ENCODE results near the gene CUX1.
"Not testable (repeated sequence)": the region's sequence is repeated elsewhere in the genome, so short reads cannot be mapped to it uniquely, and the experiment has no call there.

Gene CUX1

DNA sequence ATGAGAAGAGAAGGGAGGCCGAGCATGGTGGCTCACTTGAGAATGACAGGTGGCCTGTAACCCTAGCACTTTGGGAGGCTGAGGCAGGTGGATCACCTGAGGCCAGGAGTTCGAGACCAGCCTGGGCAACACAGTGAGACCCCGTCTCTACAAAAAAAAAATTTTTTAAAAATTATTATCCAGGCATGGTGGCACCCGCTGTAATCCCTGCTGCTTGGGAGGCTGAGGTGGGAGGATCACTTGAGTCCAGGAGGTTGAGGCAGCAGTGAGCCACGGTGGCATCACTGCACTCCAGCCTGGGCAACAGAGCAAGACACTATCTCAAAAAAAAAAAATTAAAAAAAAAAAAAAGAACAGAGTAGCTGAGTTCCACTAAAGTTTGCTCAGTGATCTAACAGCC lies 412.7 kb downstream of the CUX1 start:
- DNase-seq = not testable (repeated sequence)

DNA sequence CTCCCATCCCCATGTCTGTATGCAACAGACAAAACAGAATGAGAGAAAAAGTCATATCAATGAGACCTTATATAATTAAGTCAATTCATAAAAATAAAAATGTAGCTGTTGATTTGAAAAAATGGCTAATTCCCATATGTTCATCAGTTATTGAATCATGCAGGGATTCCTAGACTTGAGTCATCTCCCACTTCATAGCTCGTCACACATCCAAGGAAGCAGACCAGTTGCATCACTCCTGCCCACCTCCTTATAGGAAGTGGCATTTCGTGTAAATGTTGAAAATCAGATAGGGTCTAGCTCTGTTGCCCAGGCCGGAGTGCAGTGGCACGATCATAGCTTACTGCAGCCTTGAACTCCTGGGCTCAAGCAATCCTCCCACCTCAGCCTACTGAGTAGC lies 413.2 kb downstream of the CUX1 start:
- DNase-seq = no peak

DNA sequence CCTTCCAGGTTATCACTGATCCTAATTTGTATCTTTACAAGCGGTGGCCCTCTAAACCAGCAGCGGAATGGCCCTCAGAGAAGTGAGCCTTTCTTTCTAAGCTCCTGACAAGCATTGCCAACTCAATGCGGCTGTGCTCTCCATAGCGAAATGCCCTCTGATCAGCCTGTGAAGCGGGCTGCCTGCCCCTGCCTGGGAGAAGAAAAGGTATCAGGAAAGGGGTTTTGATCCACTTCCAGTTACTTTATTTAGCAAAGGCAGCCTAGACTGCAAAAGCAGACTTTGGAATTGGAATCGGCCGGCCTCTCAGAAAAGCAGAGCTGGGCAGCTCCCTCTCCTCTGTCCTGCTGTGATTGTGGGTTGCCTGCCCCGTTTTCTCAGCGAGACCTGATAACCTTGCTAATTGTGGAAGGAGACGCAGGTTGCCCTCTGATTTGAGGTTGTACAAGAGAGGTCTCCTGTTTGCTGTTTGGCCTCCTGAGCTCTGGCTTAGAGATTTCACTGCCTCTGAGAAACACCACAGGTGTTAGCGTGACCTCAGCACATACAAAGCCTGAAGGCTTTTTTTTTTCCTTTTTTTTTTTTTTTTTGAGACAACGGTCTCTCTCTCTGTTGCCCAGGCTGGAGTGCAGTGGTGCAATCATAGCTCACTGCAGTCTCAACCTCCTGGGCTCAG lies 415.3 kb downstream of the CUX1 start:
- no peak for DNase-seq

DNA sequence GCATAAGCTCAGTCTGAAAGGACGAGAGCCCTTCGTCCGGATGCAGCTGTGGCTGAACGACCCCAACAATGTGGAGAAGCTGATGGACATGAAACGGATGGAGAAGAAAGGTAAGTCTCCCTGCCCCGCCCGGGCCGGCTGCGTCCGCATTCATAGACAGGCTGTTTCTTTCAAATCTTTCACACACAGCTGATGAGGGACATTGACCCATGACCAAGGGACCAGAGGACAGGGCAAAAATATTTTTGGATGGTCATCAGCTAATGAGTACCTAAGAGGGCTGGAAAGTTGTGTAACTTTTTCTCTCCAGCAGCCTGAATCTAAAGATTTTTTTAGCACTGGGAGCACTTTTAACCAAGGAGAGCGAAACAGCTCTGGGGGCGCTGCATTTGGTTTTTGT lies 416.7 kb downstream of the CUX1 start:
- DNase-seq = no peak

DNA sequence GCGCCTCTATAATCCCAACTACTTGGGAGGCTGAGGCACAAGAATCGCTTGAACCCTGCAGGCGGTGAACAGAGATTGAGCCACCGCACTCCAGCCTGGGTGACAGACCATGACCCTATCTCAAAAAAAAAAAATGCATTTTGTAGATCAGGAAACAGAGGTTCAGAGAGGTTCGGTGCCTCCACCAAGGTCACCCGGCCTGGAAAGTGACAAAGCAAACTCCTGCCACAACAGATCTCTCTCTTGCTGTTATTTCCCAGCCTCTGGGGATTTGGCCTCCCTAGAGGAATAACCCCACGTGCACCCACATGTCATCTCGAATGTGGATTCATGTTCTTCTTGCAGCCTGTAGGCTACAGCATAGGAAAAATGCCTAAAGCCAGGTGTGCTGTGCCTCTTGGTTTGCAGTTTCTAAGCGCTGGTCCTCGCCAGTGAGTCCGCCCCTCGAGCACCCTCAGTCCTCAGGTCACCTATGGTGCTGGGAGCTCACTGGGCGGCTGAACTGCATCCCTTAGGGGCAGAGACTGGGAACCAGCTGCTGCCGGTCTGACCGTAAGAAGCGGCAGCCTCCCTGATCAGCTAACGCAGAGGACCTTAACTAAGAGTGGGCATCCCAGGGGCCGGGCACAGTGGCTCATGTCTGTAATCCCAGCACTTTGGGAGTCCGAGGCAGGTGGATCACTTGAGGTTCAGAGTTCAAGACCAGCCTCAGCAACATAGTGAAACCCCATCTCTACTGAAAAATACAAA lies 417.6 kb downstream of the CUX1 start:
- DNase-seq = no peak

DNA sequence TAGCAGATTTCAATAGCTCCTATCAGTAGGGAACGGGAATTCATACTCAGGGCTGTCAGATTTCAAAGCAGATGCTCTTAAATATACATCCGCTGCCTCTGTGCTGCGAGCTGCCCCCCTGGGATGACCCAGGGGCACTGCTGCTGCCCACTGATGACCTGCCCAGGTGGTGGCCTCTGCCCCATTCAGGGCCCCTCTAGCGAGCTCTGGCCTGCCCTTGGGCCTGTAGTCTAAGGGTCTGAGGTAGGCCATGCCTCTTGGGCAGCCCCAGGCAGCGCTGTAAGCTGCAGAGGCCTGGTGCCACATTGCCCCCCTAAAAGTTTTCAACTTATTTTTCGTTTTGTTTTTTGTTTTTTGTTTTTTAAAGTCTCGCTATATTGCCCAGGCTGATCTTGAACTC lies 418.7 kb downstream of the CUX1 start:
- no peak for DNase-seq

DNA sequence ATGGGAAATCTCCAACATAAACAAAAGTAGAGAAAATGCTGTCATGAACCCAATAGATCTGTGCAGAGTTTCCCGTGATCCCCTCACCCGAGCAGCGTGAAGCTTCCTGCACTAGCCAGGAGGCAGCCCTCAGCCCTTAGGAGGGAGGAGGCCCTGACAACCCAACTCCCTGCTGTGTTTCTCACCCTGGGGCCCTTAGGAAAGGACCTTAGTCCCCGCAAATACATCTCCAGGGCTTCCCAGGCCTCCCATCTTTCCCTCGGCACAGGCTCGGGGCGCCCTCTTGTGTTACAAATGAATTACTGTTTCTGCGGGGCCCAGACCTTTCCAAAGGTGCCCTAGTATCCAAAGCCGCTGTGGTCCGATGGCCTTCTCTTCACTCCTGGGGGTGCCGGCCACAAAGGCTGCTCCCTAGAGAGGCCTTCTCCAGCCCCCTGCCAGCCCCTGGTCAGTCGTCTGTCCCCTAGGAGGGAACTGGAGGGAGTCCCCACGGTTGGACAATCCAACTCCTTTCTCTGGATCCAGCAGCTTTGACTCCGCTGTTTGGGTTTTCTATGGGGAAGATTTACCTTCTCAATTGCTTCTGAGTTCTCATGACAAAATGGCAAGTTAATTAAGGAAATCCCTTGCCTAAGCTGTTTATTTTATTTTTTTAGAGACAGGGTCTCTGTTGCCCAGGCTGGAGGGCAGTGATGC lies 419.3 kb downstream of the CUX1 start:
- peak in 1 of 2 experiments; percentile 61 for DNase-seq

DNA sequence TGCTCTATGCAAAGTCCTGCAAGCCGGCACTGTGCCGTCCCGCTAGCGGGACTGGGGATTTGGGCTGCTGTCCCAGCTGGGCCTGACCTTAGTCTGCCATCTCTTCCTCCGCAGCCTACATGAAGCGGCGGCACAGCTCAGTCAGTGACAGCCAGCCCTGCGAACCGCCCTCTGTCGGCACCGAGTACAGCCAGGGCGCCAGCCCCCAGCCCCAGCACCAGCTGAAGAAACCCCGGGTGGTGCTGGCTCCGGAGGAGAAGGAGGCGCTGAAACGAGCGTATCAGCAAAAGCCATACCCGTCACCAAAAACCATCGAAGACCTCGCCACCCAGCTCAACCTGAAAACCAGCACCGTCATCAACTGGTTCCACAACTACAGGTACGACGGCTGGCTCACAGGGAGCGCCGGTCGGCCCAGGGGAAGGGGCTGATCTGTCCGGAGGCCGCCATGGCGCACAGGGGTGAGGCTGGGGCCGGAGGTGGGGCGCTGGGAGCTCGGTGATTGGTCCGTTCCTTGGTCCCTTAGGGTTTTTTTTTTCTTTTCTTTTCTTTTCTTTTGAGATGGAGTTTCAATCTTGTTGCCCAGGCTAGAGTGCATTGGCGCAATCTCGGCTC lies 421.9 kb downstream of the CUX1 start:
- no peak for DNase-seq

DNA sequence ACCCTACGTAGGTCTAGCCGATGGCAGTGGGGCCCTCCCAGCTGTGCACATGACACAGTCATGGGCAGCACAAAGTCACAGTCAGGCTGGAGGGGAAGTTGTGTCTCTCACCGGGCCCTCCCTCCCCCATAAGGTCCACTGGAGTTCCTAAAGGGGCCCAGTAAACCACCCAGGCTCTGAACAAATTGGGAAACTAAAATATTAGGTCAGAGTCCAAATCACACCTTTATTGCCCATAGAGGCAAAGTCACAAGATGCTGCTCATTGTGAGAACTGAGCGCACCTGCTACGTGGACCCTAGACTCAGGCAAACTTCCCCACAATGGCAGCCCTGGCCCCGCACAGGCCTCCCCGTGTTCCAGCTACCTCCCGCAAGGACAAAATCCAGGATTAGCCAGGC lies 424.0 kb downstream of the CUX1 start:
- DNase-seq = no peak

DNA sequence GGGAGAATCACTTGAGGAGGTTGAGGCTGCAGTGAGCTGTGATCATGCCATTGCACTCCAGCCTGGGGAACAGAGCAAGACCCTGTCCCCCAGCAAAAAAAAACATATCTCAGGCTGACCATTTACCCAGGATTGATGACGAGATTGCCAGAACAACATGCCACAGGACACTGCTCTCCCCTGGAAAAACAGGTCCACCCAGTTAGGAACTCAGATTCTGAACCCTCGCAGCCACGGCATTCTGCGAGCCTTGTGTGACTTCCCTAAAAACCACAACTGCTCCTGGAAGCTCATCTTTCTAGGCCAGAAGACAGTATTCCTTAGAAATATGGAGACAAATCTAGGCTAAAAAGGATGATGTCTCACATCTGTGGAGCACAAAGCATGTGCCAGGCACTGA lies 427.2 kb downstream of the CUX1 start:
- no peak for DNase-seq

DNA sequence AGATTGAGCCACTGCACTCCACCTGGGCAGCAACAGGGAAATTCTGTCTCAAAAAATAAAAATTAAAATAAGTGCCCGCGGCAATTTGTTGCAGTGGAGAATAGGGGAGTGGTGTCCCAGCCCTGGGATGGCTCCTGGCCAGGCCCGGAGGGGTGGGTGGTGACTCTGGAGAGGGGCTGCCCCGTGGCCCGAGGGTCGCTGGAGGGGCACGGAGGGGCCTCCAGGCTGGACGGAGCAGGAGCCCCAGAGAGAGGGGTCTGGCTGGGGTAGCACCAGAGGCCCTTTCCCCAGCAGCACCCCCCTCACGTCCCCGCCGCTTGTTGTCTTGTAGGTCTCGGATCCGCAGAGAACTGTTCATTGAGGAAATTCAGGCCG lies 430.6 kb downstream of the CUX1 start:
- DNase-seq = no peak

DNA sequence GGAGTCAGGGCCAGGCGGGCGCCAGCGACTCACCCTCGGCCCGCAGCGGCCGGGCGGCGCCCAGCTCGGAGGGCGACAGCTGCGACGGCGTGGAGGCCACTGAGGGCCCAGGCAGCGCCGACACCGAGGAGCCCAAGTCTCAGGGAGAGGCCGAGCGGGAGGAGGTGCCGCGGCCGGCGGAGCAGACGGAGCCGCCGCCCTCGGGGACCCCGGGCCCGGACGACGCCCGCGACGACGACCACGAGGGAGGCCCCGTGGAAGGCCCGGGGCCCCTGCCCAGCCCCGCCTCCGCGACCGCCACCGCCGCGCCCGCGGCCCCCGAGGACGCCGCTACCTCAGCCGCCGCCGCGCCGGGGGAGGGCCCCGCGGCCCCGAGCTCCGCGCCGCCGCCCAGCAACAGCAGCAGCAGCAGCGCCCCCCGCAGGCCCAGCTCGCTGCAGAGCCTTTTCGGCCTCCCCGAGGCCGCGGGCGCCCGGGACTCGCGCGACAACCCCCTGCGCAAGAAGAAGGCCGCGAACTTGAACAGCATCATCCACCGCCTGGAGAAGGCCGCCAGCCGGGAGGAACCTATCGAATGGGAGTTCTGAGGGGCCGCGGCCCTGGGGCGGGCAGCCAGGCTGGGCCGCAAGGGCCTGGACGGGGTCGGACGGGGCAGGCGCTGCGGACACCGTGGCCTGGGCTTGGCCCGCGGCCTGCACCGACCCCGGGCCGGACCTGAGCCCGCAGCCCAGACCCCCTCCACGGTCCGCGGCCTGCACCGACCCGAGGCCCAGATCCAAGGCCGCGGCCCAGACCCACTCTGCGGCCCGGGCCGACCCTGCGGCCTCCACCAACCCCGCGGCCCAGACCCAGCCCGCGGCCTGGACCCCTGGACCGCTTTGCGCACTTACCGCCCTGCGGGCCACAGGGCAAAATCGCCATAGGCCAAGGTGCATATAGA lies 431.3 kb downstream of the CUX1 start:
- no peak for DNase-seq

DNA sequence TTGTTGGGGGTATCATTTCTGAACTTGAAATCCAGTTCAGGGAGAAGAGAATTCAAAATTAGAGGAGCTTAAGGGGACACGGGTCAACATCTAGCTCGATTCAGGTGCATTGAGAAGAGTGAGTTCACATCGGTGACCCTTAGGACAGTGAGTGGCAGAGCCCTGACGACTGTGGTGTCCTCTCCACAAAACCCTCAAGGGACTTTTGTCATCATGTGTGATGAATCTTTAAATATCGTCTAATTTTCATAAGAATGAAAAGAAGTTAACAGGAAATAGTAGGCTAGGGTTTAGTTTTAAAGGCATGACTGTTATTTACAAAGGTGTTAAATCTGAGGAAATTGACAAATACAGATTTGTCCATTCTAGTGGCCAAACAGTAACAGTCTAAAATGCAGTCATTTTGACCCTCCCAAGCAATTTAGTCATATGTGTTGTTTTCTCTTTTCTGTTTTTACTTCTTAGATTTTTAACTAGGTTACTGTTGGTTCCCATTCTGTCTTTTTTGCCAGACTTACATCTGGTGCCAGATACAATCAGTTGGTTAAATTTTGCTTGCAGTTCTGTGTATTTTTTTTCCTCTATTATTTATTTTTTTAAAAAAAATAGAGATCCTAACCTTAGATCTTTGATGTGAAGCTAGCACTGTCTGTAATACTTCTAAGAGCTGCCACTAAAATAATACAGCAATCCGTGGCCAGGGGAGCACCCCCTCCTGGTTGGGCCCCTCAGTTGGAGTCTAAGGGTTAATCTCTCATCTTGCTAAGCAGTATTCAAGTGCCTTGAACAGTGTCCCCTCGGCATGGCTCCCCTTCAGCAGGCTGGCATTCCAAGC lies 434.3 kb downstream of the CUX1 start:
- no peak for DNase-seq

DNA sequence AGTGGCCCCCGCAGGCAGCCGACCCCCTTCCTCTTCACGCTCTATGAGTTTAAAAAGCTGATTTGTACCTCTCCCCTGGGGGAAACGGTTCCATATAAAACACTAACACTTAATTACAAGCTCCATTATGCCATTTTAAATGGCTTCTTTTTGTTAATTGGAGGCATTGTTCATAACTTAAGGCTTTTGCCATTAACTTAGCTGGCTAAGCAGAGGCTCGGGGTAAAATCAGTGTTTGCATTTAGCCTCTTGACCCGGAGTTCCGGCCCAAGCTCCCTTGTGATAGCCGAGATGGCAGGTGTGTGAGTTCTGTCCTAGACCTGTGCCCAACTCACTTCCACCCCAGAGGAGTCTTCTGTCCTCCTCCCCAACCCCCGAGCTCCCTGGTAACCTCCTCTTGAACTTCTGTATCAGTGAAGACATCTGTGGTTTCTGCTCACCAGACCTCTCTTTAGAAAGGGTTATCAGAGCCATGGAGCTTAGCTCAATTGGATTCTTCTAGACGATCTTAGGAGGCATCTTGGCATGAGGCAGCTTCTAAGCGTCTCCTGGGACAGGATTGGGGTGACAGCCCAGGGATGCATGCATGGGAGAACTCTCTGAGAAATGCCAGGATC lies 435.0 kb downstream of the CUX1 start:
- no peak for DNase-seq

DNA sequence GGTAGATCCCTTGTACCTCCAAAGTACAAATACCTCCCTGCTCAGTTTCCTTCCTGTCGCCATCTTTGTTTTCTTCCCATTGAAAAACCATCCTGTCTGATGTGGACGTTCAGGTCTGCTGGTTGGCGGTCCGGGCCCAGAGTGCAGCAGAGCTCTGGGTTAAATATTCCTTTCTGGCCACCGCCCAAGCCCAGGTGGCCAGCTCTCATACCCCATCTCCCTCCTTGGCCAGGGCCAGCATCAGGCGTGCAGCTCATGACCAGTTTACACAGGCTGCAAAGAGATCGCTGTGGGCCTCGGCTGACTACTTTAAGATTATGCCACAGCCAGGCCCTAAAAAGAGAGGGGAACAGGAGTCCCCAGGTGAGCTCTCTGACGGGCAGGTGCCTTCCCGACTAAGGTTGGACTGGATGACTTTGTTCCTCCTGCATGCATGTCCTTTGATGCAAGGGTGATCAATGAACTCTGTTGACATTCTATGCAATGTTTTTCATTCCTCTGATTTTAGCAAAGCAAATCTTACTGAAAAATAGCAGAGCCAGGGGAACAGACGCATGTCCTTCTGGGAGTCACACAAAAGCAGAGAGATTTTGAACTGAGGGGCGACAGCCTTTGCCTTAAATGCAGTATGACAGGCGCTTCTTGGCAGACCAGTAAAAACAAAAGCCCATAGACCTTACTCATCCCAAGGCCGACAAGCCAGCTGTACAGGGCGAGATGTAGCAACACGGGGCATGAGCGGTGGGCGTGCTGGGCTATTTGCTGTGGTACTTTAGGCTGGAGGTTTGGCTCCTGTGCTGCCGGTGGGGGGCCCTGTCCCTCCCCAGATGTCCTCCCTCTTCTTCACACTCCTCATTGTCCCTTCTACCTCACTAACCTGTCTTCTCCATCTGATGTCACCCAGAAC lies 435.9 kb downstream of the CUX1 start:
- DNase-seq = no peak

DNA sequence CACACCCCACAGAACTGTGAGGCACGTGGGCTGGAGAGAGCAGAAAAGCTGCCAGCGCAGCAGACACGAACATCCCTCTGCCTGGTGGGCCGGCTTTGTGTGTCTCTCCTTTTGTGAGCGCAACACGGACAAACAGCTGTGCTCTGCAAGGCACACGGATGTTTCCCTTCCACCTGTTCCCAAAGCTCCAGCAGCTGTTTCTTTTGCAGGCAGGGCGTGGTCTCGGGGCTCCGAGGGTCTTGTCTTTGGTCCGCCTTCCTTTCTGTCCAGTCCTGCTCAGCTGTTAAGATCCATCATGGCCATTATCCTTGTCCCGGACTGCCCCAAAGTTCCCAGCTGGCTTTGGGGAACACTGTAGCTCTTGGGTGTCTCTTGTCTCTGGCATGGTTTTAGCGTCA lies 436.5 kb downstream of the CUX1 start:
- DNase-seq = no peak

DNA sequence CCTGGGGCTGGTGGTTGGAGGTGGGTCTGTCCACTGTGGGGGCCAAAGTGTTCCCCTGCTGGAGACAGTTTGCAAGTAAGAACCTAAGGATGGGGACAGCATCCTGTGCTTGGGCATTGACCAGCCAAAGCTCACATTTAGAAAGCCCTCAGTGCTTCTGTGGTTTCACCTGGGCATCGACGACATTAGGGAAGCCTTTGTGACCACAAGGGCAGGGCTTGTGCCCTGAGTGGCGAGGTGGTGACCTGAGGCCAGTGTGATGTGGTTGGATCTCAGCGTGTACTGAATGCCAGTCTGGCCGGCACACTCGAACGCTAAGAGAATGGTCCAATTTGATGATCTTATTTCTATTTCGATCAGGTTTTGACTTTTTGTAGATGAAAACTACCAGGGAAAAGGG lies 437.1 kb downstream of the CUX1 start:
- DNase-seq = no peak

DNA sequence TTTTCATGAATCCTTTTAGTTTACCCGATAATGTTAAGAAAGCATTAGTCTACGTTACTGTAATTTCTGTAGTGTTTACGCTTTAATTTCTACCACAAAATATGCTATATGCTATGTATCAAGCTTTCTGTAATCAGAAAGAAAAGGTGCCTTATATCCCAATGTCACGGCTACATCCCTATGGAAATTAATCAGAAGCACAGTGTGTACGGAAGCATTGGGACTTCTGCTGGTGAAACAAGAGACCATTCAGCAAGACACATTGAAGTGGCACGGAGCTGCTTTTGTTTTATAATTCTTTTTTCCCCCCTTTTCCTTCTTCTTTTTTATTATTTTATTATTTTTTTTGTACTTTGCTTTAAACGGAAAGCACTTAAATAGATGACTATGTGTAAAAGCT lies 438.1 kb downstream of the CUX1 start:
- DNase-seq = no peak

DNA sequence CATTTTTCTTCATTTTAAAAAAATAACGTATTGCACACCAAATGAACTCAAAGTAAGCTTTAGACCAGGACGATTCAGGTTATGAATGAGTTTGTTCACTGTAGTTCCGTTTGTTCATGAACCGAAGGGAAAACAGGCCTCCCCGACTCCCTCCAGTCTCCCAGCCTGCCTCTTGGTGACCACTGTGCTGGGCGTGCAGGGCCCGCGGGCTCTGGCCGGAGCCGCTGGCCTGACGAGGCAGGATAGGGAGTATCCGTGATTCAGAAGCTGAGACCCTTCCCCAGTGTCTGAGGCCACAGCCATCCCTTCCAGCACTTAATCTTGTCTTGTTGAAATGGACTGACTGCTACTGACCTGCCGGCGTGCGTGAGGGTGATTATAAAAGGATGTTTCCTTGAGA lies 438.5 kb downstream of the CUX1 start:
- DNase-seq = no peak
